IPS-15b (cell line): ENCODE measurements around the gene ACAN.

Experiments used
- H3K27me3 ChIP-seq: one replicate; pipeline ENCODE4 v1.6.1; 2013; ENCODE audit warnings: low read length; ENCODE audit not compliant: control insufficient read depth, insufficient read depth
- H3K36me3 ChIP-seq: one replicate; pipeline ENCODE4 v1.6.1; 2013; ENCODE audit warnings: low read length; ENCODE audit not compliant: control insufficient read depth, insufficient read depth
- H3K4me1 ChIP-seq: one replicate; pipeline ENCODE4 v1.6.1; 2013; ENCODE audit warnings: mild to moderate bottlenecking, low read length; ENCODE audit not compliant: control insufficient read depth, insufficient read depth
- H3K4me3 ChIP-seq: one replicate; pipeline ENCODE4 v1.5.1; 2013; ENCODE audit warnings: low read depth, low read length
- H3K9ac ChIP-seq: one replicate; pipeline ENCODE4 v1.6.1; 2013; ENCODE audit warnings: low read depth, mild to moderate bottlenecking, low read length
- H3K9me3 ChIP-seq: one replicate; pipeline ENCODE4 v1.6.1; 2013; ENCODE audit warnings: mild to moderate bottlenecking, low read length; ENCODE audit not compliant: control insufficient read depth, insufficient read depth

ACAN gene

DNA sequence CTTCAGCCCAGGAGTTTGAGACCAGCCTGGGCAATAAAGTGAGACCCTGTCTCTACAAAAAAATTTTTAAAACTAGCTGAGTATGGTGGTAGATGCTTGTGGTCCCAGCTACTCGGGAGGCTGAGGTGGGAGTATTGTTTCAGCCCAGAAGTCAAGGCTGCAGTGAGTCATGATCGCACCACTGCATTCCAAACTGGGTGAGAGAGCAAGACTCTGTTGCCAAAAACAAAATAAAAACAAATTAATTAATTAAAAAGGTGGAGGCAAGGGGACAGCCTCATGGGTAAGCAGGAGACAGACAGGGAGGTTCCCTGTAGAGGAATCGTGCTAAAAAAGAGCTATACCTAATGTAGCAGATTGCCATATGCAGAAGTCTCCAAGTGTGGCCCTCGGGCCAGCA lies 79.5 kb downstream of the ACAN start:
- H3K4me1 ChIP-seq: peaks cover 4% of the 10 kb centered on the region
- H3K9ac ChIP-seq: no peak overlapping the region
- H3K27me3 ChIP-seq: no peaks in the 10 kb centered on the region
- H3K4me3 ChIP-seq: no peak overlapping the region
- H3K9me3 ChIP-seq: no peaks in the 10 kb centered on the region
- peaks cover 14% of the 10 kb centered on the region for H3K36me3 ChIP-seq

GRCh38 chr15:88887068-88887580 lies 83.9 kb downstream of the ACAN start:
- no peak overlapping the region for H3K4me3 ChIP-seq
- no peaks in the 10 kb centered on the region for H3K9me3 ChIP-seq
- no peak overlapping the region for H3K9ac ChIP-seq
- peaks cover 4% of the 10 kb centered on the region for H3K4me1 ChIP-seq
- H3K36me3 ChIP-seq: no peaks in the 10 kb centered on the region
- H3K27me3 ChIP-seq: no peaks in the 10 kb centered on the region

- Histone ChIP-seq H3K9me3 (no peaks in the 10 kb centered on the region), H3K9ac (no peak overlapping the region), H3K27me3 (no peaks in the 10 kb centered on the region), H3K36me3 (peaks cover 4% of the 10 kb centered on the region), H3K4me1 (peaks cover 4% of the 10 kb centered on the region), H3K4me3 (no peak overlapping the region)
Observed at GRCh38 chr15:88888719-88889118, 85.5 kb downstream of the ACAN start.

GRCh38 chr15:88890495-88890894 lies 87.3 kb downstream of the ACAN start:
- Histone ChIP-seq H3K9me3 (no peaks in the 10 kb centered on the region), H3K4me1 (no peaks in the 10 kb centered on the region), H3K27me3 (peaks cover 2% of the 10 kb centered on the region), H3K36me3 (peaks cover 4% of the 10 kb centered on the region), H3K9ac (no peak overlapping the region), H3K4me3 (no peak overlapping the region)

DNA sequence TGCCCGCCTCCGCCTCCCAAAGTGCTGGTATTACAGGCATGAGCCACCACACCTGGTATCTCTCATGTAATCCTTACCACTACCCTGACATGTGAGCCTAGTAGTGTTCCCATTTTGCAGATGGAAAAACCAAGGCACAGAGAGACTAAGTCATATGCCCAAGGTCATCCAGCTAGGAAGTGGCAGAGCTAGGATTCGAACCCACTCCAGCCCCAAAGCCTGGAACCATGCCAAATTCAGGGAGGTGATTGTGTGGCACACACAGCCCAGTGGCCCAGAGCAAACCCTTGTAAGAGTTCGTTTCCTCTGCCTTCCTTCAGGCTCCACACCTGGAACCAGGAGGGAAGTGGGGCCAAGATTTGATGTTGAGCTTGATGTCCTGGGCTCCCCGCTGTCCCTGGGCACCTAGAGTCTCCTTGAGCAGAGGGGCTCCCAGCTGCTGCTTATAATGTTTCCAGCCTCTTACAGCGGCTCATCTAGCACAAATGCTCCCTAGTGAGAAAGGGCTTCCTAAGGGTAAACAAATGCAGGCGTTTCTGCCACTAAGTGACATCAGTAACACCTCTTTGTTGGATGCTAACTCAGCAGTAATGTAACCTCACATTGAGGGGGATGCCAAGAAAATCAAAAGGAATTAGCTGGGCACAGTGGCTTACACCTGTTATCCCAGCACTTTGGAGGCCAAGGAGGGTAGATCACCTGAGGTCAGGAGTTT lies 88.5 kb downstream of the ACAN start:
- H3K4me1 ChIP-seq: peaks cover 2% of the 10 kb centered on the region

DNA sequence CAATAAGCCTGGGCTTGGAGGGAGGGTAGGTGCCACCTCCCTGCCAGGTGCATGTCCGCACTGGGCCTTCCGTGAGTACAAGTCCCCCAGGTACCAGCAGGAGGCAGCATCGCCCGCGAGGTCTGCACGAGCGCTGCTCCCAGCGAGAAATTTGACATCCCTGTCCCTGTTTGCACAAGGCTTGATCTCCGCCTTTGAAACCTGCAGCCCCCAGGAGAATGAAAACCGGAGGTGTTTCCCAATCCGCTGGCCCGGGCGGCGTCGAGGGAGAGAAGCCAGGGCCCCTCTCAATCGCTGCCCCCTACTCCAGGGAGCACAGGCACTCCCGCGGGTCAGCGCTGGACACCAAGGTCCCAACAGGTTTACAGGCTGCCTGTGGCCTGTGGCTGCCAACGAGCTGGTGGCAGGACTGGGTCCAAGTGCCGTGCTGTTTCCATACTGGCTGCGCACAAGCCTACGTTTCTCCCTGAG lies 91.1 kb downstream of the ACAN start:
- peak overlapping the region; percentile 82 for H3K4me3 ChIP-seq
- H3K4me1 ChIP-seq: peaks cover 14% of the 10 kb centered on the region
- H3K9me3 ChIP-seq: no peaks in the 10 kb centered on the region
- peaks cover 20% of the 10 kb centered on the region for H3K36me3 ChIP-seq
- peak overlapping the region; percentile 54 for H3K9ac ChIP-seq
- H3K27me3 ChIP-seq: peaks cover 7% of the 10 kb centered on the region

More for the DNA sequence above, 88.5 kb downstream of the ACAN start:
- H3K9ac ChIP-seq: no peak overlapping the region
- no peaks in the 10 kb centered on the region for H3K9me3 ChIP-seq
- H3K36me3 ChIP-seq: peaks cover 8% of the 10 kb centered on the region
- peaks cover 7% of the 10 kb centered on the region for H3K27me3 ChIP-seq
- no peak overlapping the region for H3K4me3 ChIP-seq

- Histone ChIP-seq H3K4me1 (peaks cover 14% of the 10 kb centered on the region), H3K9ac (peak within 1 kb of the TSS; percentile 54), H3K27me3 (peaks cover 7% of the 10 kb centered on the region), H3K9me3 (no peaks in the 10 kb centered on the region), H3K36me3 (peaks cover 23% of the 10 kb centered on the region), H3K4me3 (peak within 1 kb of the TSS; percentile 82)
Observed at GRCh38 chr15:88894819-88895767, 91.9 kb downstream of the ACAN start, which contains the start of gene HAPLN3. TSS of gene HAPLN3 (minus strand) at chr15:88895544. CDS start at chr15:88887298, 8,246 bp downstream.

DNA sequence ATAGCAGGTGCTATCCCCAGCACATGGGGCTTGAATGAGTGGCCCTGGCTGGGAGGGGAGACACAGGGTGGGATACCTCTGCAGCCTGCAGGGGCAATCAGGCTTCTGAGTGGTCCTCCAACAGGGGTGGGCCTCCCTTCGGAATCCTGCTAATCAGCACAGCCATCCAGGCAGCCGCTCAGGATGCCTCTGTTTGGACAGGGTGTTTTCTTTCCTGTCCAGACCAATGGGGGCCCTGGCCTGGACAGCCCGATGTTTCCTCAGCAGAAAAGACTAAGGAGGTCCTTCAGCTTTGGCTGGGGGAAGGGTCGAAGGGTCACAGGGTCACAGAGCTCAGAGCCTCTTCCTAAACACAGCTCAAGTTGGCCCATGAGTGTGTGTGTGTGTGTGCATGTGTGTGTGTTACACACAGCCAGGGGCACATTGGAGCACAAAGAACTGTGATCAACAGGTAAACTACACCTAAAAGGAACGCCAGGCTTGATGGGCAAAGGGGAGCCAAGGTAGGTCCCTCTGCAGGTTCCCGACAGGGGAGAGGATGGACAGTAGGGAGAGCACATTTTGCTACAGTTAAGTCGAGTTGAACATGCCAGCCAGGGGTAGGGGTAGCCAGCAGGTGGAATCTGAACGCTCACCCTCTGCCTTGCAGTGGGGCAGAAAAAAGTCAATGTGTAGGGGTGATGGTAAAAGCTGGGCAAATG lies 93.2 kb downstream of the ACAN start:
- Histone ChIP-seq H3K36me3 (peaks cover 37% of the 10 kb centered on the region), H3K9ac (no peak overlapping the region), H3K27me3 (peaks cover 7% of the 10 kb centered on the region), H3K4me3 (no peak overlapping the region), H3K9me3 (no peaks in the 10 kb centered on the region), H3K4me1 (peaks cover 14% of the 10 kb centered on the region)

DNA sequence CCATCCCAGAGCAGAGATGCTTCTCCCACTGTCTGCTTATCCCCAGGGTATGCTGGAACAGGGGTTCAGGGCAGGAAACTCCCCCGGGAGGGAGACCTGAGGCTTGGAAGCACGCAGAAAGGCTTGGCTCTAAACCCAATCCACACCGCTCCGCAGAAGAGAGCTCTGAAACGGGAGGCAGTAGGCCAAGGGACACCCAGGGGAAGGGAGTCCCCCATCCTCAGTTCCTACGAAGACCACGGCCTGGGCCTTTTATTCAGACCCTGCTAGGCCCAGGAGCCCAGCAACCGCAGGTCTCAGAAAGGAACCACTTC lies 93.9 kb downstream of the ACAN start:
- H3K4me1 ChIP-seq: peaks cover 14% of the 10 kb centered on the region
- H3K36me3 ChIP-seq: peaks cover 43% of the 10 kb centered on the region
- no peaks in the 10 kb centered on the region for H3K9me3 ChIP-seq
- H3K27me3 ChIP-seq: peaks cover 7% of the 10 kb centered on the region
- H3K9ac ChIP-seq: no peak overlapping the region
- H3K4me3 ChIP-seq: peak overlapping the region; percentile 18

GRCh38 chr15:88897456-88898194 lies 94.4 kb downstream of the ACAN start:
- Histone ChIP-seq H3K4me3 (no peak overlapping the region), H3K9ac (no peak overlapping the region), H3K9me3 (no peaks in the 10 kb centered on the region), H3K4me1 (peaks cover 14% of the 10 kb centered on the region), H3K27me3 (peaks cover 7% of the 10 kb centered on the region), H3K36me3 (peaks cover 46% of the 10 kb centered on the region)

GRCh38 chr15:88898736-88899135 lies 95.5 kb downstream of the ACAN start:
- Histone ChIP-seq H3K36me3 (peaks cover 55% of the 10 kb centered on the region), H3K9ac (no peak overlapping the region), H3K4me1 (peaks cover 14% of the 10 kb centered on the region), H3K9me3 (no peaks in the 10 kb centered on the region), H3K27me3 (peaks cover 7% of the 10 kb centered on the region), H3K4me3 (no peak overlapping the region)
